Measurements from ENCODE around the gene CRISPLD2. TPM values are rescaled to one million over a fixed set of nuclear protein-coding genes. Genes with fewer than 3 reads are reported as not detected.

The CRISPLD2 gene
- total and polyA plus RNA-seq, 9 of the 15 experiments (the other 6 are each of a cell fraction or from before 2014, with no cell fraction given): 0.03 to 0.24 (median 0.04) TPM; not detected in 4

- TF ChIP-seq CEBPZ (IDR thresholded peaks at IDR 0.05; ENCODE audit: borderline replicate concordance, low read depth, low read length): no peak
- peak; percentile 58; the same call in 1 of the 2 replicates for TF ChIP-seq BCOR (IDR thresholded peaks at IDR 0.05)
- TF ChIP-seq KHSRP (IDR thresholded peaks at IDR 0.05): no peak
- peak in 1 of 3 experiments; percentile 68; a peak in 2 of 6 replicates for TF ChIP-seq ZBTB11 (CRISPR knock-in tag; IDR thresholded peaks at IDR 0.05)
- TF ChIP-seq MAX (CRISPR knock-in tag; IDR thresholded peaks at IDR 0.05): no peak
- no peak; the same call in 1 of the 2 replicates for TF ChIP-seq ZKSCAN8 (CRISPR knock-in tag; IDR thresholded peaks at IDR 0.05)
- no peak for TF ChIP-seq ZNF551 (CRISPR knock-in tag; IDR thresholded peaks at IDR 0.05)
- TF ChIP-seq ZNF408 (CRISPR knock-in tag; IDR thresholded peaks at IDR 0.05; ENCODE audit: low read depth): no peak
- peak; percentile 88 for TF ChIP-seq MTA1 (IDR thresholded peaks at IDR 0.05; ENCODE audit: borderline replicate concordance)
- peak; percentile 67; the same call in 1 of the 2 replicates for TF ChIP-seq ZNF316 (IDR thresholded peaks at IDR 0.05)
- no peak for TF ChIP-seq ELK3 (CRISPR knock-in tag; IDR thresholded peaks at IDR 0.05)
- TF ChIP-seq ZNF436 (CRISPR knock-in tag; IDR thresholded peaks at IDR 0.05): no peak
- TF ChIP-seq SMARCE1 (IDR thresholded peaks at IDR 0.05): peak; percentile 98
- peak; percentile 49; the same call in 1 of the 2 replicates for TF ChIP-seq RBFOX2 (IDR thresholded peaks at IDR 0.05; ENCODE audit: low read depth, low read length)
- no peak for TF ChIP-seq ZNF586 (CRISPR knock-in tag; conservative IDR thresholded peaks at IDR 0.05)
- TF ChIP-seq LARP7 (IDR thresholded peaks at IDR 0.05): peak; percentile 89; the same call in 1 of the 2 replicates
- TF ChIP-seq TOE1 (IDR thresholded peaks at IDR 0.05; ENCODE audit: borderline replicate concordance): no peak
- no peak for TF ChIP-seq TOE1 (CRISPR knock-in tag; IDR thresholded peaks at IDR 0.05; ENCODE audit: borderline replicate concordance, low read depth)
These were observed 60.0 kb downstream of the CRISPLD2 start (continued) for GRCh38 chr16:84879569-84880487.
